OCI-LY3 (cell line): Measurements from ENCODE around the gene SART3.

Experiments
- EZH2phosphoT487 ChIP-seq: fragments of 200-600 bp; shearing (Covaris generic); IDR thresholded peaks from 2 replicates; pipeline ENCODE4 v1.6.1; 2018; ENCODE audit warnings: antibody characterized with exemption, mixed run types, low read depth
- TF ChIP-seq, protein P1 (sequence below): fragments of 200-600, 300-600 bp; sonication (generic); IDR thresholded peaks from 2 replicates; pipeline ENCODE4 v1.5.1; 2014; ENCODE audit warnings: antibody characterized with exemption, low read length, low read depth

DNA sequence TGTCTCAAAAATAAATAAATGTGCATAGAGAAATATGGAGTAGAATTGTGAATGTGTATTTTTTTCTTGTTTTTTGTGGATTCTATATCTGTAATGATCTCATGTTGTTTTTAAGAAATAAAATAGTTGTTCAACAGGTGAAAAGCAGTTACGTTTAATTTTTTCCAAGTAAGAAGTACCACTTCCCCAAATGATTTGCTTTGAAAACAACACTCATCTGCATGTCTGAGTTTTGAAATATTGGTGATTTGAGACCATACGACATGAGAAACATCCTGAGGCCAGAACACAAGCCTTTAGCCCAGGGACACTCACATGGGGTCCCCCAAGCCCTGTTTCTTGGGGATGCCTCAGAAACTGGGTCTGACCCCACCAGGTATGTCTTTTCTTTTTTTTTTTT, 50.1 kb downstream of the SART3 start:
- TF ChIP-seq, protein P1, sequence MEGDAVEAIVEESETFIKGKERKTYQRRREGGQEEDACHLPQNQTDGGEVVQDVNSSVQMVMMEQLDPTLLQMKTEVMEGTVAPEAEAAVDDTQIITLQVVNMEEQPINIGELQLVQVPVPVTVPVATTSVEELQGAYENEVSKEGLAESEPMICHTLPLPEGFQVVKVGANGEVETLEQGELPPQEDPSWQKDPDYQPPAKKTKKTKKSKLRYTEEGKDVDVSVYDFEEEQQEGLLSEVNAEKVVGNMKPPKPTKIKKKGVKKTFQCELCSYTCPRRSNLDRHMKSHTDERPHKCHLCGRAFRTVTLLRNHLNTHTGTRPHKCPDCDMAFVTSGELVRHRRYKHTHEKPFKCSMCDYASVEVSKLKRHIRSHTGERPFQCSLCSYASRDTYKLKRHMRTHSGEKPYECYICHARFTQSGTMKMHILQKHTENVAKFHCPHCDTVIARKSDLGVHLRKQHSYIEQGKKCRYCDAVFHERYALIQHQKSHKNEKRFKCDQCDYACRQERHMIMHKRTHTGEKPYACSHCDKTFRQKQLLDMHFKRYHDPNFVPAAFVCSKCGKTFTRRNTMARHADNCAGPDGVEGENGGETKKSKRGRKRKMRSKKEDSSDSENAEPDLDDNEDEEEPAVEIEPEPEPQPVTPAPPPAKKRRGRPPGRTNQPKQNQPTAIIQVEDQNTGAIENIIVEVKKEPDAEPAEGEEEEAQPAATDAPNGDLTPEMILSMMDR = no peak
- TF ChIP-seq EZH2phosphoT487 = no peak
